Testis (tissue), 3 donors: ENCODE data around the gene SPOCK2. TPM values are rescaled to one million over a fixed set of nuclear protein-coding genes. Genes with fewer than 3 reads are reported as not detected.

Source experiments
- DNase-seq: peaks from one replicate; pipeline ENCODE4 v3.0.0-alpha.2; 2019
- H3K27ac ChIP-seq, 2 donors: fragments of 200-600 bp; sonication (generic); one replicate each; pipeline ENCODE4 v1.5.1; 2019
- H3K27me3 ChIP-seq: fragments of 200-600 bp; sonication (generic); one replicate; pipeline ENCODE4 v1.5.1; 2019
- H3K36me3 ChIP-seq: fragments of 200-600 bp; sonication (generic); one replicate; pipeline ENCODE4 v1.5.1; 2017; ENCODE audit warnings: low read depth; ENCODE audit errors: missing control alignments
- H3K4me1 ChIP-seq: fragments of 200-600 bp; sonication (generic); one replicate; pipeline ENCODE4 v1.5.1; 2019
- H3K4me3 ChIP-seq, 2 donors: fragments of 200-600 bp; sonication (generic); one replicate each; pipeline ENCODE4 v1.5.1; 2017 to 2019
- H3K9me3 ChIP-seq: fragments of 200-600 bp; sonication (generic); one replicate; pipeline ENCODE4 v1.5.1; 2017
- POLR2A ChIP-seq: fragments of 450-650 bp; IDR thresholded peaks from one replicate; pipeline ENCODE4 v1.6.1; 2017; ENCODE audit warnings: antibody characterized with exemption, mild to moderate bottlenecking, moderate library complexity
- WGBS, 2 donors: methylation state at CpG; one replicate each; pipeline ENCODE4 v1.1.5; 2018; 5-methylcytosine and 5-hydroxymethylcytosine counted together
- intact Hi-C: fragments of 100-400 bp; cut with DNase I; formaldehyde crosslinking; loops from one replicate; pipeline ENCODE4 v1.15.1; 2023; ENCODE audit warnings: low total_unique reads
- polyA plus RNA-seq: library from polyadenylated mRNA; stranded (reverse); fragments of 350-450 nt; fragmentation: Illumina TruSeq; extraction: RNeasy Lipid Tissue Mini Kit (QIAGEN cat#74804); gene quantifications from one replicate; pipeline ENCODE4 v1.2.3, GENCODE V29; 2014; ENCODE audit warnings: low read depth, low replicate concordance; ENCODE audit not compliant: insufficient read depth
- total RNA-seq, 2 donors: library from RNA; depleted of rRNA; stranded (reverse); fragments of >200 nt; gene quantifications; one replicate each; pipeline ENCODE4 v1.2.3, GENCODE V29; 2016
- TF ChIP-seq, protein P1 (sequence below), 3 experiments: fragments of 450-650 bp in 2 of 3; fragments of 200-600 bp in 1 of 3; sonication (generic) in 1 of 3; IDR thresholded peaks; one replicate each; pipeline ENCODE4 v1.5.1; 2016 to 2019; ENCODE audit warnings: antibody characterized with exemption in 3 of 3, mild to moderate bottlenecking in 2 of 3, moderate library complexity in 1 of 3

SPOCK2 gene
- total and polyA plus RNA-seq, 3 donors from 2014 or later: 73.6 to 212 (median 113) TPM

DNA sequence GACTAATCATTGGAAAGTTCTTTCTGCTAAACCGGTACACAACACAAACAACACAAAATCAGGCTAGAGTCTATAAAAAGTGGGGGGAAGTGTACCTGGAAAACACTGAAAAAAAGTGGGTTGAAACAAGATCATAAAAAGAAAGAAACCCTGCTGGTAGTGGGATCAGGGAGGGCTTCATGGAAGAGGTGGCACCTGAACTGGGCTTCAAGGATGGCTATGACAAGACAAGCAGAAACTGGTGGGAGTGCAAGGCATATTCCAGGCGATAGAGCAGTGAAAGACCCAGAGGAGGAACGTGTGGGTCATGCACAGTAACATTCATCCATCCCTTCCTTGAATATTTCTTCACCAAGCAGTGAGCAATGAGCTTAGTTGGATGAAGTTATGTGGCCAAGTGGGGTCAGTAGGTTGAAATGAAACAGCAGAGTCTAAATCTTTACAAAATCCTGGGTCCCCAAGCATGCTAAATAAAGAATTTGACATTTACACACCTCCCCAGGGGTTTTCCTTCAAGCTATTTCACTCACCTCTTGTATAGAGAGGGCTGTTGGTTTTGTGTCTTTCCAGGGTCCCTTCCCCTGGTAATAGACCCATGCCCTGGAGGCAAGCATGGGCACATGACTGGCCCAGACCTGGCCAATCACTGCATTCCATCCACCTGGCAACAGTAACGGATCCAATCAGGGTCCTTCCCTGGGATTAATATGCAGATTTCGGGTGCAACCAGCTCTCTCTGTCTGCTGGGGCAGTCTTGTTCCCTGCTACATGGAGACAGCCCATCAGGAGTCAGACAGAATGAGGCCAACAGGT is 38.2 kb downstream of the SPOCK2 start:
- Histone ChIP-seq H3K27ac (no peak overlapping the region), H3K4me3 (no peak overlapping the region), H3K36me3 (no peaks in the 10 kb centered on the region), H3K9me3 (no peaks in the 10 kb centered on the region), H3K4me1 (peaks cover 7% of the 10 kb centered on the region), H3K27me3 (no peaks in the 10 kb centered on the region)
- intact Hi-C loops: loop anchor here (5.0 to 10.0 kb wide), 4 partner anchors 85 to 285 kb away; partner anchors contain the start of genes ANAPC16, ASCC1 and CHST3
- DNase-seq: no peak
- 87 to 89% methylated on average over 5 of the region's 5 CpGs for WGBS, 2 donors
- TF ChIP-seq, protein P1, sequence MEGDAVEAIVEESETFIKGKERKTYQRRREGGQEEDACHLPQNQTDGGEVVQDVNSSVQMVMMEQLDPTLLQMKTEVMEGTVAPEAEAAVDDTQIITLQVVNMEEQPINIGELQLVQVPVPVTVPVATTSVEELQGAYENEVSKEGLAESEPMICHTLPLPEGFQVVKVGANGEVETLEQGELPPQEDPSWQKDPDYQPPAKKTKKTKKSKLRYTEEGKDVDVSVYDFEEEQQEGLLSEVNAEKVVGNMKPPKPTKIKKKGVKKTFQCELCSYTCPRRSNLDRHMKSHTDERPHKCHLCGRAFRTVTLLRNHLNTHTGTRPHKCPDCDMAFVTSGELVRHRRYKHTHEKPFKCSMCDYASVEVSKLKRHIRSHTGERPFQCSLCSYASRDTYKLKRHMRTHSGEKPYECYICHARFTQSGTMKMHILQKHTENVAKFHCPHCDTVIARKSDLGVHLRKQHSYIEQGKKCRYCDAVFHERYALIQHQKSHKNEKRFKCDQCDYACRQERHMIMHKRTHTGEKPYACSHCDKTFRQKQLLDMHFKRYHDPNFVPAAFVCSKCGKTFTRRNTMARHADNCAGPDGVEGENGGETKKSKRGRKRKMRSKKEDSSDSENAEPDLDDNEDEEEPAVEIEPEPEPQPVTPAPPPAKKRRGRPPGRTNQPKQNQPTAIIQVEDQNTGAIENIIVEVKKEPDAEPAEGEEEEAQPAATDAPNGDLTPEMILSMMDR (IDR thresholded peaks at IDR 0.05): no peak
- TF ChIP-seq POLR2A: no peak

DNA sequence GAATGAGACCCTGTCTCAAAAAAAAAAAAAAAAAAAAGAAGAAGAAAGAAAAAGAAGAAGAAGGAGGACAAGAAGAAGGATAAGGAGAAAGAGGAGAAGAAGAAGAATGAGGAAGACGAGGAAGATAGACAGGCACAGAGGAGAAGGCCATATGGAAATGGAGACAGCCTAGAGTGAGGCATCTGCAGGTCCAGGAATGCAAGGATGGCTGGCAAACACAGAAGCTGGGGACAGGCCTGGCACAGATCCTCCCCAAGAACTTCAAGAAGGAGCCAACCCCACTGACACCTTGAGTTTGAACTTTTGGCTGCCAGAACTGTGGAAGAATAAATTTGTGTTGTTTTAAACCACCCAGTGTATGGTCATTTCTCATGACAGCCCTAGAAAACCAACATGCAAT is 38.9 kb downstream of the SPOCK2 start:
- 87 to 92% methylated on average over 1 of the region's 1 CpG for WGBS, 2 donors
- intact Hi-C loops: loop anchor here (5.0 to 10.0 kb wide), 3 partner anchors 85 to 285 kb away; partner anchors contain the start of gene CHST3
- Histone ChIP-seq H3K4me3 (no peak overlapping the region), H3K27me3 (no peaks in the 10 kb centered on the region), H3K4me1 (peaks cover 12% of the 10 kb centered on the region), H3K27ac (no peak overlapping the region), H3K9me3 (no peaks in the 10 kb centered on the region), H3K36me3 (no peaks in the 10 kb centered on the region)
- TF ChIP-seq, protein P1 (IDR thresholded peaks at IDR 0.05): no peak
- no peak for TF ChIP-seq POLR2A
- no peak for DNase-seq

DNA sequence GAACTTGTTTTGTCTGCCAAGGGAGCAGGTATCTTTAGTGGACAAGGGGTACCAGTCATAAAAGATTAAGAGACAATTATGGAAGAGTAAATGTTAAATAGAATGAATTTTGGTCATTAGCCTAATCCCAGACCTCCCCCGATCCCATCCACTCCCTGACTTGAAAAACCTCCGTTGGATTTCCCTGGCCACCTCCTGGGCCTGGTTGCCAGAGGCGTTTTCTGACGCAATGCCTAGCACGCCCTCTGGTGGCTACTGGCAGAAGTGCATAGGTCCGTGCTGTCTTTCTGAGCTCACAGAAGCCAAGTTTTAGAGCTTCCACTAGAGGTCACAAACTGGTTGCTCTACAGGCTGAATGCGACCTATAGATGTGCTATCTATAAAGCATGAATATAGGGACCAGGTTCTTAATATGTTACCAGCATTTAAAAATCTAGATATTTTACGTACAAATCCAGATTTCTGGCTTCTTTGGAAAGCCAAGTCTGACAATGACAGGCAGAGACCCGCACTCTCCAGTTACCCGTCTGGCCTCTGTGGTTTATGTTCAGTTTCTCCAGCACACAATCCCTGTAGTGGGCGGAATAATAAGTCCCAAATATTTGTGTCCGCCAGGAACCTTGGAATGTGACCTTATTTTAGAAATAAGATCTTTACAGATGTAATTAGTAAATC is 39.8 kb downstream of the SPOCK2 start:
- H3K36me3 ChIP-seq: no peaks in the 10 kb centered on the region
- H3K27ac ChIP-seq: no peak overlapping the region
- WGBS, 2 donors: 29 to 33% methylated on average over 12 of the region's 12 CpGs
- no peak for TF ChIP-seq POLR2A
- TF ChIP-seq, protein P1 (IDR thresholded peaks at IDR 0.05): peak; percentile 100
- peak; percentile 97 for DNase-seq
- H3K27me3 ChIP-seq: no peaks in the 10 kb centered on the region
- H3K4me1 ChIP-seq: peaks cover 19% of the 10 kb centered on the region
- intact Hi-C loops: loop anchor here (5.0 to 10.0 kb wide), 3 partner anchors 84 to 286 kb away; partner anchors contain the start of gene CHST3
- no peaks in the 10 kb centered on the region for H3K9me3 ChIP-seq
- no peak overlapping the region for H3K4me3 ChIP-seq

DNA sequence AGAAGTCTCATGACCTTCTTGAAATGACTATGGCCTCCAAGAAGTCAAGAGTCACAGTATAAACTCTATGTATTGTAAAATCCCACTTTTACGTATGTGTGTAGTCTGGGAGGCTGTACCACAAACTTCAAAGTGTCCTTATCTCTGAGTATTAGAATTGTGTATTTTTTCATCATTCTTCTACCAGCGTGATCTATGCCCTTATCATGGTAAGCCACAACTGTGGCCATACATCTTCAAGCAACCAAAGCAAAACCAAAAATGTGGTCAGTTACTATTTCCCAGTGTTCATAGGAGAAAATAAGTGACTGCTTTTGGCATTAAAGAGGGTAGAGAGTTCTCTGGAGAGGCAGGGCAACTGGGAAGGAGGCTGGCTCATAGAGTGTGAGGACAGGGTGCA is 42.8 kb downstream of the SPOCK2 start:
- no peaks in the 10 kb centered on the region for H3K9me3 ChIP-seq
- peaks cover 37% of the 10 kb centered on the region for H3K4me1 ChIP-seq
- H3K27ac ChIP-seq: peak overlapping the region in 1 of 2 donors; percentile 72
- H3K4me3 ChIP-seq: no peak overlapping the region
- TF ChIP-seq POLR2A: no peak
- TF ChIP-seq, protein P1 (IDR thresholded peaks at IDR 0.05): no peak
- H3K36me3 ChIP-seq: no peaks in the 10 kb centered on the region
- H3K27me3 ChIP-seq: no peaks in the 10 kb centered on the region
- intact Hi-C loops: loop anchor here (5.0 to 10.0 kb wide), 3 partner anchors 81 to 289 kb away; partner anchors contain the start of gene CHST3
- WGBS, 2 donors: 77 to 80% methylated on average over 2 of the region's 2 CpGs
- no peak for DNase-seq
